Ramos (cell line): ENCODE data around the gene FAM200B.

Experiments used
- in situ Hi-C: fragments of 300-500 bp; cut with MboI; formaldehyde crosslinking; loops from one replicate; pipeline ENCODE4 v1.14.3; 2022; ENCODE audit warnings: low sequenced_read_pairs; ENCODE audit not compliant: unreplicated experiment

FAM200B gene

DNA sequence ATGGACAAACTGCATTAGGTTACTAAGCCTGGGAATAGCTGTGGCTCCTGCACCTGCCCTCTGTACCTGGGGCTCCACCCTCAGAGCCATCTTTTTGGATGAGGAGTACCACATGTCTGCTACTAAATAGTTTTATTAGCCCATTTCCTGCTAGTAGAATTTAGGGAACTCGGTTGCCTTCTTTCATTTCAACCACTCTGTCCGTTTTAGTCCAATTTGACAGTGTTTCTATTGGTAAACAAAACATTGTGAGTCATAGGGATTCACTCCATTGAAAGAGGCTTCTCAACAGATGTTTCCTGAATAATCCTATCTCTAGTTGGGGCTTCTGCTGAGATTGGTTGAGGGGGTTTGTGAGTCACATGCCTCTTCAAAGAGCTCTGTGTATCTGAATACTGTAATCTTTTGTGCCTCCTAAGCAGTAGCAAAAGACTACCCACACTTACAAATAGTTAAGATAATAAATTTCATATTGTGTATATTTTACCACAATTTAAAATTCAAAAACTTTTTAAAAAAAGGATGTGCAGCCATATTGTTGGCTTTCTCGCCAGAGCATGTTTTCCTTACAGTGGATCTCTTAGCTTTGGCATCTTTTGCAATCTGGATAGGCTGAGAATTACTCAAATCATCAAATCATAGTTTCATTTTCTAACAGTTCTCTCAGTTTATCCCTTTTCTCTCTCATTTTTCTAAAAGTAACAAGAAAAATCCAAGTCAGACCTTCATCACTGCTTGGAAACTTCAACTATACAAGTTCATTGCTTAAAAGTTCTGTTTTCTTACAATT, 9.9 kb downstream of the FAM200B start:
- in situ Hi-C loops, result no loop called here

DNA sequence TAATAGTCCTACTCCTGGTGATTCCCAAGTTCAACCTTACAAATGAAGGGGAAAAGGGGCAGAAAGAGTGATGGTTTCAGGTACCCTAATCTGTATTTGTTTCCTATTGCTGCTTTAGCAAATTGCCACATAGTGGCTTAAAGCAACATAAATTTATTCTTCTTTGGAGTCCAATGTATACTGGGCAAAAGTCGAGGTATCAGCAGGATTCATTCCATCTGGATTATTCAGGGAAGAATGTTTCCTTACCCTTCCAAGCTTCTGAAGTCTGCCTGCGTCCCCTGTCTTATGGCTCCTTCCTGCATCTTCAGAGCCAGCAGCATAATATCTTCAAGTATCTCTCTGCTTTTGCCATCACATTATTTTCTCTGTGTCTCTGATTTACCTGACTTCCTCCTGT, 11.0 kb downstream of the FAM200B start:
- in situ Hi-C loops, result no loop called here

DNA sequence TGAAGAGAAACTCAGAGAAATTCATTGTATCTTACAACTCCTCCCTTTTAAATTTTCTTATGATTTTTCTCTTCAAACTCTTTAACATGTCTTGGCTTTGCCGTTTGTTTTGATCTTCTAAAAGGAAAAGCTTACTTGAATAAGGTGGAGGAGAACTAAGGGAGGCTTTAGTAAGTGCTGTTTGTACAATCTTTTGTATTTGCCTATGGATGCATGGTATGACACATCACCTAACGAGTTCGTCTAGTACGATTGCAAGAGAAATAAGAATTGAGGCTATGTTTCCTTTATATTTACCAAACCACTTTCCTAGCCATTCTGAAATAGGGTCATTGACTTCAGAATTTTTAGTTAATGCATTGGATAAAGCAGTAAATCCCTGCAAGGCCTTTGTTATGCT, 12.8 kb downstream of the FAM200B start:
- in situ Hi-C loops, result no loop called here

DNA sequence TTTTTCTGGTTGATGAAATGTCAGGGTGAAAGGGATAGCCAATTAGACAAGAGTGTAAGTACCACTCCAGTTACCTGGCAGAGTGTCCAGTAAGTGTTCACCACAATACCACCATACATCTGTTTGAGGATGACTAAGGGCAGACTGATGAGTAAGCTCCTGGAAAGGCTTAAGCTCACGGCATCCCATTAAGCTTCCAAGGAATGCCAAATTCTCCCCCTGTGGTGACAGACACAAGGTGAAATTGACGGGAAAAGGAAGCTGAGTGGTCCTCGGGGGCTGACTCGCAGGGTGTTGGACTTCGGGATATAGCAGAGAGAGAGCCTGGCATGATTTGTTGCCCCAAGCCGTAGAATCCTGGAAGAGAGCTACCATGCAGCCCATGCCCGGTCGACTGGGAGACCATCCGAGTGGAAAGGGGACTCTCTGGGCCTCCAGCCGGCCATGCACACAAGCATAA, 13.6 kb downstream of the FAM200B start:
- in situ Hi-C loops, result no loop called here

DNA sequence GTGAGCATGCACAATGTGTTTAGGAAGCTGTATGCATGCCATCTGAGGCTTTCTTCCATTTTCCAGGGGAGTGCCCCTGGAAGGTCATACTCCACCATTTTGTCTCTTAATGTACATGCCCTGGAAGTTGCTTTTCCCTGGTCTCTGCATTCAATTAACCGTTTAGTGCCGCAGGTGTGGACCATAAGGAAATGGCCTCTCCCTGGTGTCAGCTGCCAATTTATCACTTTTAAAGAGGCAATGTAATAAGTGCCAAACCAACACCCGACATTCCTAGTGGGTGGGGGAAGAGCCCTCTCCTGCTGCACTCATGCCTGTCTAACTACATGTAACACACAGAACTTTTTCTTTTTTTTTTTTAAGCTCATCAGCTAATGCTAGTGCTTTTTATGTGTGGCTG, 14.1 kb downstream of the FAM200B start:
- in situ Hi-C loops, result no loop called here

DNA sequence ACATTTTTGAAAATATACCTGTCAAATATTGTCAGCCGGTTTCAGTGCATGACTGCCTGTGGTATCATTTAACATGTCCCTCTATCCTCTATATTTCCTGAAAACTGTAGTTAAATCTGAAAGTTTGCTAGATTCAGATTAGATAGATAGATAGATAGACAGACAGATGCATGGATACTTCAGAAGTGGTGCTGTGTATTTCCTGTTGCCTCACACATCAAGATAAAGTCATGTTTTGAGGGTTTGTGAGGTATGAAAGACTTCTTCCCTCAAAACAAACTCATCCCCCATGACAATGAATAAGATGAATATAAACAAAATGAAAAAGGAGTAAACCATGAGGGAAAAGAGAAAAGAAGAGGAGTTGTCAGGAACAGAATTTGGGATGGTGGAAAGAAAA, 15.2 kb downstream of the FAM200B start:
- in situ Hi-C loops, result no loop called here

DNA sequence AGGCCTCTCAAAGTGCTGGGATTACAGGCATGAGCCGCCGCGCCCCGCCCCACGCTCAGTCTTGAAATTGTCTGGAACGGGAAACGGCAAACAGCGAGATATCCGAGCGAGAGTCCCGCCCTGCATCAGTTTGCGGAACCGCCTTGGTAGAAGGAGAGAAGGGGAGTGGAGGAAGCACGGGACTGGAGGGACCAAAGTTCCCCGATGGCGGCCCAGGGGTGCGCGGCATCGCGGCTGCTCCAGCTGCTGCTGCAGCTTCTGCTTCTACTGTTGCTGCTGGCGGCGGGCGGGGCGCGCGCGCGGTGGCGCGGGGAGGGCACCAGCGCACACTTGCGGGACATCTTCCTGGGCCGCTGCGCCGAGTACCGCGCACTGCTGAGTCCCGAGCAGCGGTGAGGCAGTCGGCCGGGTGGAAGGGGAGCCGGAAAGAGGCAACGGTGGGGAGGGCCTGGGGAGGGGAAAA, 21.3 kb downstream of the FAM200B start, which contains the start of gene BST1:
TSS of gene BST1 (plus strand) at position 125 of the 463 bp plus-strand sequence. CDS start at position 205, 80 bp downstream.
- in situ Hi-C loops, result no loop called here

DNA sequence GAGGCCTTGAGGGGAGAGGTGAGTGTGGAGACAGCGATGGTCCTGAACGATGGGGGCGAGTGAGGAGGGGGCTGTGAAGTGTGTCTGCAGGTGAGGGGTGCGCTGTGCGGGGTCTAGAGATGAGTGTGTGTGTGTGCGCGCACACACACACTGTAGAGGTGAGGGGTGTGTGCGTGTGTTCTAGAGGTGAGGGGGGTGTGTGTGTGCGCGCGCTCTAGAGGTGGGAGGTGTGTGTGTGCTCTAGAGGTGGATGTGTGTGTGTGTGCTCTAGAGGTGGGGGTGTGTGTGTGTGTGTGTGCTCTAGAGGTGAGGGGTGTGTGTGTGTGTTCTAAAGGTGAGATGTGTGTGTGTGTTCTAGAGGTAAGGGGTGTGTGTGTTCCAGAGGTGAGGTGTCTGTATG, 21.8 kb downstream of the FAM200B start:
- in situ Hi-C loops, result no loop called here

DNA sequence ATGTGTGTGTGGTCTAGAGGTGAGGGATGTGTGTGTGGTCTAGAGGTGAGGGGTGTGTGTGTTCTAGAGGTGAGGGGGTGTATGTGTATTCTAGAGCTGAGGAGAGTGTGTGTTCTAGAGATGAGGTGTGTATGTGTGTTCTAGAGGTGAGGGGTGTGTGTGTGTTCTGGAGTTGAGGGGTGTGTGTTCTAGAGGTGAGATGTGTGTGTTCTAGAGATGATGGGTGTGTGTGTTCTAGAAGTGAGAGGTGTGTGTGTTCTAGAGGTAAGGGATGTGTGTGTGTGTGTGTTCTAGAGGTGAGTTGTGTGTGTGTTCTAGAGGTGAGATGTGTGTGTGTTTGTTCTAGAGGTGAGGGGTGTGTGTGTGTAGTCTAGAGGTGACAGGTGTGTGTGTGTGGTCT, 22.5 kb downstream of the FAM200B start:
- in situ Hi-C loops, result no loop called here

DNA sequence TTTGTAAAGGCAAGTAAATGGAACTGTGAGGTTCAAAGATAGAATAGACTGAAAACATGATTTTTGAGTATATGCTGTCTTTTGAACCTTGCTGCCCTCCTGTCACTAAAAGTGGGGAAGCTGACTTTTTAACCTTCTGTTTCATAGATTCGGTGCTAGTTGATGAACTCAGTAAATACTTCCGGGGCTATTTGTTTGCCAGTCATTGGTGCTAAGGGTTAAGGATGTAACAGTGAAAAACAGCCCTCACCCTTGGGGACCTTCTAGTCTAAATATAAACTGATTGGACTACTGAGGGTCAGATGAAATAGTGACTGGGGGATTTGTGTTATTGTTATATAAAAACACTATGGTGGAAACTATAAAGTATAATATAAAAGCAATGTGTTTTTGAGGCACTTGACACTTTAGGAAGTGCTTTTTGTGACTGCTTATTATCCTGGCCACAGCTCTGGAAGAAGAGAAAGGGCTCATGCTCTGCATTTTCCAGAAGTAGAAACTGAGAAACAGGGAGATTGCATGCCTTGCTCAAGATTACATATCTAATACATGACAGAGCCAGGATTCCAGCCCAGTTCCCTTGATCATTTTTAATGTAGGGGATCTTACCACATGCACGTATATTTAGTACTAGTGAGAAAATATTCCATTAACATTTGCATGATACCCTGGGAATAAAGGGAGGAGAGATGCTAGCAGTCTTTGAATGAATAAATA, 25.2 kb downstream of the FAM200B start:
- in situ Hi-C loops, result no loop called here

DNA sequence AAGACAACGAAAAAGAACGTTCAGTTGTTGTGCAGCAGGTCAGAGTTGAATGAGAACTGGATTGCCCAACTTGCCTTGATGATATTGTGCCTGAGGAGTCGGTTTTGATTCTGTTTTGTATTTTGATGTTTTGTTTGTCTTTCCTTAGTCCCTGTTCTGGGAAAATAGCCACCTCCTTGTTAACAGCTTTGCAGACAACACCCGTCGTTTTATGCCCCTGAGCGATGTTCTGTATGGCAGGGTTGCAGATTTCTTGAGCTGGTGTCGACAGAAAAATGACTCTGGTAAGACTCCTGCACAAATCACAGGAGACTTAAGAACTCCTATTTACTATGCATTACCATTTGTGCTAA, 25.7 kb downstream of the FAM200B start:
- in situ Hi-C loops, result no loop called here

DNA sequence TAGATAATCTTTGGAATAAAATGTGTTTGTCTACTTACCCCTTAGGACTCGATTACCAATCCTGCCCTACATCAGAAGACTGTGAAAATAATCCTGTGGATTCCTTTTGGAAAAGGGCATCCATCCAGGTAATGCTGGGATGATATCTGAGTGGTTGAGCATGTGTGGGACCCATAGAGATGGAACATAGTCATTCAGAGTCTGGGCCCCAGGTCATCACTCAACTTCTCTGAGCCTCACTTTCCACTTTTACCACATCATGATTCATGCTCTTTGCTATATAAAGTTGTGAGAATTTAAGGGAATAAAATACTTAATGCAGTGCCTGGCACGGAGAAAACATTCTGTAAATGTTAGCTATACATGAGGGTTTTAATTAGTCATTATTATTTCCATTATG, 30.1 kb downstream of the FAM200B start:
- in situ Hi-C loops, result no loop called here

DNA sequence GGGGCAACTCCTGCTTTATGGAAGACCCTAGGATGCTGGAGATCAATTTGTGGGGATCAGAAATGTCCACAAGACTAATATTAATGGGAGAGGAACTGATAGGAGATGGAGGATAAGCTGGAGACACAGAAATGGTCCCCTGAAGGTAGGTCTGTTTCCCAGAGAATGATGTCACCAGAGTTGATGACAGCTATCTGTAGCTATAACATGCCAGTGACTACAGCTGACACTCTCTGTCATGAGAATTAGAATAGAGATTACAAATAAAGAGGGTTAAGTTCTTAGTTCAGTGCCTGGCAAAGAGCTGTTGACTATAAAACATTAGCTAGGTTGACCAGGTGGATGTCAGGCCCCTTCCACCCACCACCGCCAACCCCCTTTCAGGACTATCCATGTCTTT, 30.6 kb downstream of the FAM200B start:
- in situ Hi-C loops, result no loop called here

DNA sequence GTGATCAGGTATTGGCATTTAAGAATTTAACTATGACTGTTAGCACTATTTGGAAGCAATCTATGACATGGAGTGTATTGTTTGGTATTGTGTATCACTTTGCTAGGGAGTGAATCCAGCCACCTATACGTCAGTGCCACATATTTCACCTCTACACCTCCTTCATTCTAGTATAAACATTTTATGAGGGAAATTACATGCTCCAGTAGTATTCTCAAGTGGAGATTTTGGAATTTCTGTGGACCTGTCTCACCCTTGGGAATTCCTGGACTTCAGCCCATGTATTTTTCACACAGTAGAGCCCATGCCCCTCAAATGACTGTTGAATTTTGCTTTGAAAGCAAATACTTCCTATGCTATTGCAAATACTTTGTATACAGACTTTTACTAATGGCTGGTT, 32.5 kb downstream of the FAM200B start:
- in situ Hi-C loops, result no loop called here

DNA sequence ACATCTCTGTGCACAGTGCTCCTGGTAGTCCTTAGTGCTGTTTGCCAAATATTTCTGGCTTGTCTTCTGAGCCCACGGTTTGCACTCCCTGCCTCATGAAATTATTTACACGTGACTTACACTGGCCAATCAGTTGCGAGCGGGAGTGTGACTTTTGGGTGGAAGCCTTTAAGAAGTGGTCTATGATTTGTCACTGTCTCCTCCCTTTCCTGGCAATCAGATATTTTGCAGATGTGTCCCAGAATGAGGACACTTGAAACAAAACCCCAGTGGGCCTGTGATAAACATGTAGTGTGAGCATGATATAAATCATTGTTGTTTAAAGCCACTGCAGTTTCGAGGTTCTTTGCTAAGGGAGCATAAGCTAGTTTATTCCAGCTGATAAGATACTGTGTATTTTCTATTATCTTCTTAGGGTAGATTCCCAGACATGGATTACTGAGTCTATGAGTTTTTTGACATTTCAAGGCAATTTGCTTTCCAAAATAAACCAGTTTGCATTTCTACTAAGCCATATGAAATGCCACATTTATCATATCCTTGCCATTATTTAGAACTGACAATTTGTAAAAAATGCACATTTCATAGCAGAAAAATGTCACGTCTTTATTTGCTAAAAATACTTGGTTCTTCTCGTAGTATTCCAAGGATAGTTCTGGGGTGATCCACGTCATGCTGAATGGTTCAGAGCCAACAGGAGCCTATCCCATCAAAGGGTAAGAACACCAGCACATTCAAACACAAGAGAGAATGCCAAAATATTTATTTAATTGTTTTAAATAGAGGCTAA, 33.2 kb downstream of the FAM200B start:
- in situ Hi-C loops, result no loop called here

DNA sequence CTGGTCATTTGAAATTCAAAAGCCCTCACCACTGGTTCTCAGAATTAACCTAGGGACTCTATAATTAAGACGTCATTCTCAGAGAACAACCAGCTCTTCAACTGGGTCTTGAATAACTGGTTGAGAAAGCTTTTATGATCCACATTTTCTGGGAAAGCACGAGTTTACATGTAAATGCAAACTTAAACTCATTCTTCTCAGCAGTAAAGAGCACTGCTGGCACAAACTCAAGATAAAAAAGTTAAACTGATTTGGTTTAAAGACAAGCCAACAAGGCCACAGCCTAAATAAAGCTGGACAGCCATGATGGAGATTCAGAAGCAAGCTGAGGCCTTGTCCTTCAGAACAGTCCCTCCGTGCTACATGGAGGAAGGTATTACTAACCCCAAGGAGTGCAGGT, 34.5 kb downstream of the FAM200B start:
- in situ Hi-C loops, result no loop called here

DNA sequence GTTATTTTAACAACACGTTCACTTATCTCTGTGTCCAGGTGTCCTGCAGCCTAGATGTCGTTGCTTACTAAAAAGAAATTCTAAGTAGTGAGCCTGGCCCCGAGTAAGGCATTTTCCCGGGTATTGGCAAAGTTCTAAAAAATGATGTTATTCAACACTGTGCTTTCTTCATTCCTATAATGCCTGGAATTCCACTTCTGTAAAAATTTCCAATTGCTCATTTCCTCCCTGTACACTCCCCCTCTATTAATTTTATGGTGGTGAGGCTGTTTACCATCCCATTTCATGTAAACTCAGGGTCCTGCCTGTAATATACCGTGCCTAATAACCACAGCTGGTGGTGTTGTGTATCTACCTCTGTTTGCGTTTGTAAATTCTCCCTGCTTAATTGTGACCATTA, 35.5 kb downstream of the FAM200B start:
- in situ Hi-C loops, result no loop called here

DNA sequence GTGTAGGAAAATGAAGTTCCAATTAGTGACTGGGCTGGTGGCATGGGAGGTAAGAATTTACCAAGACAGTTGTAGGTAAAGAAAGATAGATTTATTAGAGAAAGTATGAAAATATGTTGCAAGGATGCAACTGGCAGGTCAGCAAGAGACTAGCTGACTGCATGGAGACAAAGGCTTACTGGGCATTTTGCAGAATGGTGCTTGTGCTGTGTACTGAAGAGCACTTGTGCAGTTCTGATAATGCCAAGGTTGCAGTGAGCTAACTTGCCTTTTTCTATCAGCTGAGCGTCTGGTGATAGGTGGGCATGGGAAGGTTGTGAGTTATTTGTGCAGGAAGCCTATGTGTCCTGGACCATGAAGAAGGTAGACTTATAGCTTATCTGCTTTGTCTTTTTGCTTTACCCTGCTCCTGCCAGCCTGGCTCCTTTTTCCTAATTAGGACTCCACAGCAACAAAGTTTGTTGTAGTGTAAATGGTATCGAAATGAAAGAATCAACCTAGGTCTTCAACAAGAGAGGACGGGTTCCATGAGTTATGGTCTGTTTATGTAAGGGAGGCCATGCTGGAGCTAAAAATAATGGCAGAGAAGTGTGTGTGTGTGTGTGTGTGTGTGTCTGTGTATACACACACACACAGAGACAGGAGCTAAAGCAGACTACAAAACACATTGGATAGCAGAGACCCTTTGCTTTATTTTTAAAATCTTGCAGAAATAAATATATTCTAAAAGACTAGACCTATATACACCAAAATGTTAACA, 36.2 kb downstream of the FAM200B start:
- in situ Hi-C loops, result no loop called here

DNA sequence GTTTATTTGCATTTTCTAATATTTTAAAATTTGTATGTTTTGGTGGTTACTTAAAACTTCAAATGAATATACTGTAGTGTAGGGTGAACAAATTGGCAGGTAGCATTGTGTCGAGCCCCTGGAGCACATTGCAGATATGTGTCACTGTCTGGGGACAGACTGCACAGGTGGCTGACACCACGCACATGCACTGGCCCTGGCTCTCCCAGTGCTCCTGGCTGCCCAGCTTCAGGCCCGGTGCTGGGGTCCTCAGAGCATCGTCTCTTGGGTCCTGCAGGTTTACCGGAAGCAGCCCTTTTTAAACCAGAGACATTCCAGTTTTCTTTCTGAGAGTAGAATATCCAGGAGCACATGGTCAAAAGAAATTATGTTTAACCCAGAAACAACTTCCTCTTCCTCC, 36.8 kb downstream of the FAM200B start:
- in situ Hi-C loops, result no loop called here

DNA sequence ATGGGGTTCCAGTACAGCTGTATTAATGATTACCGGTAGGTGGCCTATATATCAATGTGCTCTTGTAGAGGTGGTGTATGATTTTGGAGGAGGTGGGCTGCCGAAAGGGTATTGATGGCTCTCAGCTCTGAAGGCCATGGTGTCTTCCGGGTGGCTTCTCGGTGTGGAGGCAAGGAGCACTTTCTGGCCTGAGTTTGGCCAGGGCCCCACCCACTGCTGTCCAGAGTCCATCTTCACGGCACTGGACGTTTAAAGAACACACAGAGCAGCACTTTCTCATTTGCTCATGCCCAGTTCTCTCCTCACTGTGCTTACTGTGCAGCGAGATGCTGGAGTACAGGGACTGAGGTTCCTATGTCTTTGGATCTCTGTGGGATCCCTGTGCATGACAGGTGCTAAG, 37.3 kb downstream of the FAM200B start:
- in situ Hi-C loops, result no loop called here
